Osteoblast (primary cell): Measurements from ENCODE around the gene ANKRD12. TPM values are rescaled to one million over a fixed set of nuclear protein-coding genes. Genes with fewer than 3 reads are reported as not detected.

Source experiments
- DNase-seq: peaks from one replicate; pipeline ENCODE4 v3.0.0; 2011; ENCODE audit warnings: low spot score, mixed read lengths; ENCODE audit not compliant: insufficient read length; ENCODE audit errors: missing footprints
- H2AFZ ChIP-seq: 2 replicates; pipeline ENCODE4 v1.6.0; 2011; ENCODE audit warnings: mild to moderate bottlenecking, low read length
- H3K27ac ChIP-seq: 2 replicates; pipeline ENCODE4 v1.5.1; 2011; ENCODE audit warnings: mild to moderate bottlenecking, low read depth, low read length, moderate library complexity
- H3K27me3 ChIP-seq: 2 replicates; pipeline ENCODE4 v1.6.0; 2012; ENCODE audit warnings: mild to moderate bottlenecking, control low read depth, inconsistent platforms, low read length, moderate library complexity; ENCODE audit not compliant: insufficient read depth
- H3K36me3 ChIP-seq: 2 replicates; pipeline ENCODE4 v1.5.1; 2011; ENCODE audit warnings: mild to moderate bottlenecking, low read length, control low read depth, moderate library complexity; ENCODE audit not compliant: insufficient read depth
- H3K4me1 ChIP-seq: 2 replicates; pipeline ENCODE4 v1.5.1; 2011; ENCODE audit warnings: mild to moderate bottlenecking, low read length, control low read depth, moderate library complexity; ENCODE audit not compliant: insufficient read depth
- H3K4me2 ChIP-seq: 2 replicates; pipeline ENCODE4 v1.6.0; 2011; ENCODE audit warnings: mild to moderate bottlenecking, low read length; ENCODE audit not compliant: insufficient read depth
- H3K4me3 ChIP-seq: fragments of 200-600 bp; sonication (generic); 3 replicates; pipeline ENCODE4 v1.5.1; 2012; ENCODE audit warnings: mild to moderate bottlenecking, low read length, inconsistent platforms; ENCODE audit not compliant: insufficient read depth
- H3K79me2 ChIP-seq: 2 replicates; pipeline ENCODE4 v1.6.0; 2012; ENCODE audit warnings: mild to moderate bottlenecking, low read length, control low read depth, inconsistent platforms; ENCODE audit not compliant: insufficient read depth
- H3K9me3 ChIP-seq: 2 replicates; pipeline ENCODE4 v1.5.1; 2011; ENCODE audit warnings: low read depth, low read length, control low read depth
- H4K20me1 ChIP-seq: 2 replicates; pipeline ENCODE4 v1.6.0; 2012; ENCODE audit warnings: mild to moderate bottlenecking, low read length, control low read depth; ENCODE audit not compliant: insufficient read depth
- CTCF ChIP-seq: IDR thresholded peaks from 2 replicates; pipeline ENCODE4 v1.5.1; 2011; ENCODE audit warnings: mild to moderate bottlenecking, low read depth, low read length, moderate library complexity; ENCODE audit errors: extremely low read depth
- total RNA-seq: library from RNA; depleted of rRNA; stranded (reverse); fragments of >200 nt; gene quantifications from 2 replicates; pipeline ENCODE4 v1.2.3, GENCODE V29; 2012

ANKRD12 gene
- total RNA-seq, 1 donor: 47.8 TPM

GRCh38 chr18:9237981-9238380, 101.4 kb downstream of the ANKRD12 start:
- Histone ChIP-seq H3K4me2 (no peak overlapping the region), H3K4me1 (no peaks in the 10 kb centered on the region), H3K79me2 (peaks cover 15% of the 10 kb centered on the region), H3K4me3 (no peak overlapping the region), H3K36me3 (peaks cover 11% of the 10 kb centered on the region), H3K27ac (no peak overlapping the region), H4K20me1 (no peaks in the 10 kb centered on the region), H2AFZ (no peak overlapping the region), H3K9me3 (no peaks in the 10 kb centered on the region), H3K27me3 (no peaks in the 10 kb centered on the region)
- TF ChIP-seq CTCF: no peak
- no peak for DNase-seq

- Histone ChIP-seq H3K4me1 (no peaks in the 10 kb centered on the region), H4K20me1 (no peaks in the 10 kb centered on the region), H3K4me2 (no peak overlapping the region), H3K36me3 (peaks cover 10% of the 10 kb centered on the region), H3K9me3 (no peaks in the 10 kb centered on the region), H2AFZ (no peak overlapping the region), H3K4me3 (no peak overlapping the region), H3K79me2 (no peaks in the 10 kb centered on the region), H3K27me3 (no peaks in the 10 kb centered on the region), H3K27ac (no peak overlapping the region)
- no peak for DNase-seq
- no peak for TF ChIP-seq CTCF
Observed at GRCh38 chr18:9239720-9240119, 103.1 kb downstream of the ANKRD12 start.

GRCh38 chr18:9240270-9240669, 103.7 kb downstream of the ANKRD12 start:
- no peaks in the 10 kb centered on the region for H3K27me3 ChIP-seq
- H3K79me2 ChIP-seq: no peaks in the 10 kb centered on the region
- no peaks in the 10 kb centered on the region for H3K9me3 ChIP-seq

GRCh38 chr18:9243029-9243428, 106.4 kb downstream of the ANKRD12 start:
- no peaks in the 10 kb centered on the region for H4K20me1 ChIP-seq
- no peak overlapping the region for H3K4me2 ChIP-seq
- no peak overlapping the region for H2AFZ ChIP-seq
- H3K27me3 ChIP-seq: no peaks in the 10 kb centered on the region
- no peak overlapping the region for H3K4me3 ChIP-seq
- H3K79me2 ChIP-seq: no peaks in the 10 kb centered on the region
- no peak for DNase-seq
- TF ChIP-seq CTCF: no peak
- H3K9me3 ChIP-seq: no peaks in the 10 kb centered on the region
- no peak overlapping the region for H3K27ac ChIP-seq
- no peaks in the 10 kb centered on the region for H3K4me1 ChIP-seq
- peaks cover 6% of the 10 kb centered on the region for H3K36me3 ChIP-seq

More at GRCh38 chr18:9240270-9240669, 103.7 kb downstream of the ANKRD12 start:
- Histone ChIP-seq H4K20me1 (no peaks in the 10 kb centered on the region), H3K4me3 (no peak overlapping the region), H3K4me2 (no peak overlapping the region), H3K27ac (no peak overlapping the region), H2AFZ (no peak overlapping the region), H3K4me1 (no peaks in the 10 kb centered on the region), H3K36me3 (peaks cover 10% of the 10 kb centered on the region)
- no peak for TF ChIP-seq CTCF
- DNase-seq: no peak
